ENCODE results near the gene IL1F10. TPM values are rescaled to one million over a fixed set of nuclear protein-coding genes. Genes with fewer than 3 reads are reported as not detected.

IL1F10 gene
- total RNA-seq, 1 experiment from 2014 or later = not detected

GRCh38 chr2:113102133-113102532 is 34.4 kb downstream of the IL1F10 start:
- H2BK5ac ChIP-seq (ENCODE audit: insufficient read length, low read length) = no peak overlapping the region
- H3K27ac Mint-ChIP-seq = no peak overlapping the region; a peak in 1 of 7 replicates

More at GRCh38 chr2:113102133-113102532, 34.4 kb downstream of the IL1F10 start:
- Mint-ChIP-seq H3K4me3 (no peak overlapping the region), H3K9me3 (peaks cover 20 to 46% of the 10 kb centered on the region in 2 experiments), H3K36me3 (ENCODE audit: insufficient read depth in 1 of 3, low read depth in 3 of 3) (peaks cover 0 to 4% (median 3%) of the 10 kb centered on the region in 3 experiments; a peak in 3 of 7 replicates), H3K4me1 (0 out of 4 replicates have a peak, but pooled peaks cover 0 to 3% of the 10 kb centered on the region in 2 experiments), H3K27me3 (ENCODE audit: low read depth) (peaks cover 7% of the 10 kb centered on the region)
- WGBS (ENCODE audit: extremely low coverage, insufficient read length, low lambda C conversion rate) = no CpG with 5 or more reads among the region's 2 CpGs
- Histone ChIP-seq H4K20me1 (ENCODE audit: control insufficient read depth, insufficient read depth, insufficient read length) (no peaks in the 10 kb centered on the region), H3K23ac (ENCODE audit: insufficient read length, low read depth, low read length) (no peak overlapping the region), H3K27me3 (ENCODE audit: insufficient read depth, low read length) (no peaks in the 10 kb centered on the region), H3K56ac (ENCODE audit: insufficient read length, low read depth, low read length) (no peak overlapping the region), H3K4ac (ENCODE audit: low read depth, low read length) (no peak overlapping the region), H2BK15ac (ENCODE audit: low read depth, low read length) (no peak overlapping the region), H3K9ac (ENCODE audit: extremely low read depth, insufficient read length, low read length) (no peak overlapping the region), H2BK20ac (ENCODE audit: low read depth, low read length, poor library complexity, severe bottlenecking) (no peak overlapping the region), H4K5ac (ENCODE audit: insufficient read length, low read depth, low read length) (no peak overlapping the region), H3K79me2 (ENCODE audit: insufficient read depth, low read length) (no peaks in the 10 kb centered on the region), H3K27ac (ENCODE audit: insufficient read length, low read depth, low read length) (no peak overlapping the region), H3K14ac (ENCODE audit: insufficient read depth, low read length) (no peak overlapping the region), H3K4me2 (ENCODE audit: insufficient read depth, insufficient read length, low read length) (no peak overlapping the region), H3K23me2 (ENCODE audit: insufficient read length, low read depth, low read length, poor library complexity, severe bottlenecking) (no peaks in the 10 kb centered on the region), H4K91ac (ENCODE audit: insufficient read length, low read depth, low read length) (no peak overlapping the region), H2AK5ac (ENCODE audit: insufficient read length, low read length) (no peak overlapping the region), H3K18ac (ENCODE audit: insufficient read length, low read depth, low read length) (no peak overlapping the region), H3K9me3 (ENCODE audit: control insufficient read depth, low read depth, low read length) (no peaks in the 10 kb centered on the region), H3T11ph (ENCODE audit: low read length) (no peak overlapping the region), H2BK12ac (ENCODE audit: insufficient read length, low read depth, low read length) (no peak overlapping the region), H3K79me1 (ENCODE audit: insufficient read depth, low read depth, low read length, poor library complexity, severe bottlenecking) (no peaks in the 10 kb centered on the region), H3K4me1 (ENCODE audit: insufficient read depth, low read length) (no peaks in the 10 kb centered on the region), H2AFZ (ENCODE audit: low read length) (no peak overlapping the region), H4K8ac (replicated peaks; ENCODE audit: insufficient read length, low read depth, low read length) (no peak overlapping the region), H2BK120ac (ENCODE audit: low read depth, low read length, poor library complexity, severe bottlenecking) (no peak overlapping the region)
- no peak for TF ChIP-seq CTCF (conservative IDR thresholded peaks at IDR 0.05)
- DNase-seq = no peak
